NCI-H748 treated with DMSO at 0.1 percent for 48 hours (cell line): ENCODE results near the gene NARS2.

Source experiments
- DNase-seq: peaks from one replicate; lab custom pipeline; 2025; lab: John Stamatoyannopoulos, UW

The NARS2 gene

GRCh38 chr11:78414321-78415051 is 160.2 kb downstream of the NARS2 start:
- DNase-seq: no peak

DNA sequence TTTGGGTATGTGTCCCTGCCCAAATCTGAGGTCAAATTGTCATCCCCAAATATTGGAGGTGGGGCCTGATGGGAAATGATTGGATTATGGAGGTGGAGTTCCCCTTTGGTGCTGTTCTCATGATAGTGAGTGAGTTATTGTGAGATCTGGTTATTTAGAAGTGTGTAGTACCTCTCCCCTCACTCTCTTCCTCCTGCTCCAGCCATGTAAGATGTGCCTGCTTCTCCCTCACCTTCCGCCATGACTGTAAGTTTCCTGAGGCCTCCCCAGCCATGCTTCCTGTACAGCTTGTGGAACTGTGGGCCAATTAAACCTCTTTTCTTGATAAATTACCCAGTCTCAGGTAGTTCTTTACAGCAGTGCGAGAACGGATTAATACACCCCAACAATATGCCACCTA is 166.0 kb downstream of the NARS2 start:
- DNase-seq: no peak

- no peak for DNase-seq
Observed at GRCh38 chr11:78406568-78407196, 168.0 kb downstream of the NARS2 start.

- no peak for DNase-seq
Observed at GRCh38 chr11:78405805-78406204, 168.9 kb downstream of the NARS2 start.

- no peak for DNase-seq
Observed at GRCh38 chr11:78403781-78404180, 170.9 kb downstream of the NARS2 start.

GRCh38 chr11:78402847-78403246 is 171.8 kb downstream of the NARS2 start:
- DNase-seq: no peak

- no peak for DNase-seq
Observed at GRCh38 chr11:78400702-78401101, 174.0 kb downstream of the NARS2 start.

- no peak for DNase-seq
Observed at GRCh38 chr11:78400116-78400515, 174.5 kb downstream of the NARS2 start.

- no peak for DNase-seq
Observed at GRCh38 chr11:78399136-78399535, 175.5 kb downstream of the NARS2 start.

DNA sequence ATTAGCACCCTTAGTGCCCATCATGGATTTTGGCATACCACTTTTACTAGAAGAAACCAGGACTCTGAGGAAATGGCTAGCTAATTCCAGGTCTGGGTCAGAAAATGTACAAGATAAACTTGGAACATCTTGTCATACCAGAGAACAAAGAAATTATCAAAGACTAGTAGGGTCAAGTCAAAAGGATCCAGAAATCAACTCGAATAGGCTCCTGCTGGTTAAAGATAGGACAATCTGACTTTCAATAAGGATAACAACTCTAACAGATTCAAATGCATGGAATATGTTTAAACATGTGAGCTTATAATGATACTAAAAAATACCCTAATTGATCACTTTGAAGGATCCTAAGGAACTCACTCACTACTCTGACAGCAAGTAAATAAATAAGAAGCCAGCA is 175.9 kb downstream of the NARS2 start:
- DNase-seq: no peak

GRCh38 chr11:78397398-78397797 is 177.3 kb downstream of the NARS2 start:
- no peak for DNase-seq

DNA sequence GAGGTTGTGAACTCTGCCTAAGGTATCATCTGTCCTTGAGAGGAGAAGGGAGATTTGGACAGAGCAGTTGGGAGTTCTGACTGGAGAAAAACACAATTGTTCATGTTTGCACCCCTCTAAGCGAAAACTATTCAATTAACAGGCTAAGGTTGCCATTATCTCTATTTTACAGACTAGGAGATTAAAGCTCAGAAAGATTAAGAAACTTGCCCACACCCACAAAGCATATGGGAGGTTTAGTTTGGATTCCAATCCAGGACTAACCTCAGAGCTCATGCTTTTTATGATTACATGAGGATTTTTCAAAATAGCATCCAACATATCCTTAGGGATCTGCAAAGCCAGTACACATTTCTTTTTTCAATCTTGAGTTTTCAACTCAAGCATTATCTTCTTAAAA is 179.1 kb downstream of the NARS2 start:
- DNase-seq: no peak

GRCh38 chr11:78392854-78393253 is 181.8 kb downstream of the NARS2 start:
- no peak for DNase-seq

DNA sequence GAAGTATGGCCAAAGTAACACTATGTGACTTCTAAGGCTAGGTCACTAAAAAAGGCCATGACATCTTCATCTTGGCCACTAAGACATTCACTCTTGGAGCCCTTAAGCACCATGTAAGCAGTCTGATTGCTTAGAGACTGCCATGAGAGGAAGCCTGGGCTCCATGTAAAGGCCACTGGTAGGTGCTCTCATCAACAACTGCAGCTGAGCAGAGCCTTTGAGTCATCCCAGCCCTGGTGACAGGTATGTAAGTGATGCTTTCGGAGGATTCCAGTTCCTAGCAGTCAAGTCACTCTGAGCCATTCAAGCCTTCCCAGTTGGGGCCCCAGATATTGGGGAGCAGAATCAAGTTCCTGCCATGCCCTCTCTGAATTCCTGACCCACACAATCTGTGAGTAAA is 183.2 kb downstream of the NARS2 start:
- DNase-seq: no peak

DNA sequence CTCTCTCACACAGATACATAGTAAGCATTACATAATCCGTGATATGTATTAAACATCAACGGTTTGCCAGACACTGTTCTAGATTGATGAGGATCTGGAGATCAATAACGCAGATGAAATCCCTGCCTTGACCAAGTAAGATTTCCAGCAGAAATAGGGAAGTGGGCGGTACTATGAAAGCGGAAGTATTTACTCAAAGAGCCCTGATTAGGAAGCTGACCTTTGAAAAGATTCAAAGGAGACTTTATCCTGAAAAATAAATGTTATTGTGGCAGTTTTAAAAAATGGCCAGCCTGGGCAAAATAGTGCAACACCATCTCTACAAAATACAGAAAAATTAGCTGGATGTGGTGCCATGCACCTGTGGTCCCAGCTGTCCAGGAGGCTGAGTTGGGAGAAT is 183.9 kb downstream of the NARS2 start:
- DNase-seq: no peak

- DNase-seq: no peak
Observed at GRCh38 chr11:78386215-78386941, 188.3 kb downstream of the NARS2 start.
